HepG2 (cell line): ENCODE measurements around the gene MPC1. TPM values are rescaled to one million over a fixed set of nuclear protein-coding genes. Genes with fewer than 3 reads are reported as not detected.

Experiments
- ATAC-seq: fragments of 200-7000 bp; cut with Tn5 transposase; 3 replicates; pipeline ENCODE4 v1.9.1; 2020; ENCODE audit warnings: mild to moderate bottlenecking, moderate library complexity
- BruUV-seq: library from RNA; stranded (reverse); fragments of 400-500 nt; replicated peaks from 2 replicates; lab custom pipeline; 2021; lab: Mats Ljungman, UMichigan
- CTCF ChIA-PET: fragments of 300-600 bp; formaldehyde crosslinking; extraction: SDS; loops from one replicate; lab custom pipeline; 2021; ENCODE audit warnings: low total read pairs, inconsistent platforms, low intra/inter-chr PET ratio; lab: Yijun Ruan, JAX
- POLR2A ChIA-PET: fragments of 350-600 bp; sonication (Branson Sonifier 250); formaldehyde crosslinking; loops from one replicate; lab custom pipeline; 2020; ENCODE audit warnings: antibody characterized with exemption, inconsistent platforms; lab: Yijun Ruan, JAX
- DNase-seq: peaks from one replicate; pipeline ENCODE4 v3.0.0-alpha.2; 2015; ENCODE audit warnings: low spot score
- FAIRE-seq: peaks from 3 replicates; lab custom pipeline; 2011; peaks lifted over from hg19 to GRCh38; lab: Jason Lieb, UNC
- H2AFZ ChIP-seq: one replicate; pipeline ENCODE4 v1.6.1; 2011; ENCODE audit warnings: low read length, inconsistent platforms
- H3K27ac ChIP-seq: fragments of 300-600 bp; 3 replicates; pipeline ENCODE4 v1.8.0; 2011; ENCODE audit warnings: mixed run types, mild to moderate bottlenecking, mixed read lengths, low read length, inconsistent platforms; ENCODE audit not compliant: insufficient read depth; ENCODE audit errors: extremely low read length
- H3K27me3 ChIP-seq, 2 experiments: fragments of 200-600 bp in 1 of 2; 2 replicates in 1 of 2; 3 replicates in 1 of 2; pipeline versions ENCODE4 v1.6.0 to v1.8.0; 2011; ENCODE audit warnings: low read length in 2 of 2, mild to moderate bottlenecking in 2 of 2, moderate library complexity in 2 of 2, inconsistent platforms in 1 of 2; ENCODE audit not compliant: insufficient read depth in 2 of 2, control insufficient read depth in 1 of 2
- H3K36me3 ChIP-seq, 2 experiments: fragments of 200-600 bp in 1 of 2; replicated peaks in 1 of 2; 2 replicates in 1 of 2; 3 replicates in 1 of 2; pipeline versions ENCODE4 v1.5.1 to v1.8.0; 2011; ENCODE audit warnings: low read length in 2 of 2, inconsistent platforms in 1 of 2; ENCODE audit not compliant: insufficient read depth in 2 of 2, control insufficient read depth in 1 of 2
- H3K4me1 ChIP-seq: 2 replicates; pipeline ENCODE4 v1.5.1; 2012; ENCODE audit warnings: low read length, inconsistent platforms; ENCODE audit not compliant: insufficient read depth
- H3K4me2 ChIP-seq: 2 replicates; pipeline ENCODE4 v1.6.0; 2011; ENCODE audit warnings: low read depth, low read length, inconsistent platforms
- H3K4me3 ChIP-seq, 3 experiments: fragments of 200-600 bp in 1 of 3; sonication (generic), shearing (Covaris generic) in 1 of 3; replicated peaks in 1 of 3; 2 replicates each; pipeline ENCODE4 v1.5.1; 2011 to 2016; ENCODE audit warnings: low read length in 3 of 3, inconsistent platforms in 2 of 3, low read depth in 2 of 3, mild to moderate bottlenecking in 2 of 3, control low read depth in 1 of 3, mixed read lengths in 1 of 3; ENCODE audit not compliant: insufficient read depth in 1 of 3
- H3K79me2 ChIP-seq: one replicate; pipeline ENCODE4 v1.6.1; 2011; ENCODE audit warnings: low read length, inconsistent platforms; ENCODE audit not compliant: insufficient read depth
- H3K9ac ChIP-seq: 2 replicates; pipeline ENCODE4 v1.6.0; 2011; ENCODE audit warnings: mild to moderate bottlenecking, low read depth, low read length, inconsistent platforms; ENCODE audit not compliant: insufficient read depth
- H3K9me3 ChIP-seq: 2 replicates; pipeline ENCODE4 v1.5.1; 2012; ENCODE audit warnings: mild to moderate bottlenecking, low read length
- H4K20me1 ChIP-seq: 2 replicates; pipeline ENCODE4 v1.6.0; 2011; ENCODE audit warnings: inconsistent platforms, mild to moderate bottlenecking, low read length, moderate library complexity; ENCODE audit not compliant: insufficient read depth
- ARID2 ChIP-seq: sonication (generic); formaldehyde crosslinking; IDR thresholded peaks from 2 replicates; pipeline ENCODE4 v1.8.1; 2022; ENCODE audit warnings: mild to moderate bottlenecking, missing genetic modification reagents, borderline replicate concordance
- ASH2L ChIP-seq: fragments of 300-600, 200-600 bp; sonication (generic); IDR thresholded peaks from 2 replicates; pipeline ENCODE4 v1.7.0; 2017; ENCODE audit warnings: low read depth, mild to moderate bottlenecking, moderate library complexity, mixed read lengths, low read length; ENCODE audit not compliant: insufficient read length
- ATAD3A ChIP-seq: sonication (generic); formaldehyde crosslinking; IDR thresholded peaks from 2 replicates; pipeline ENCODE4 v1.4.0; 2020; ENCODE audit warnings: missing genetic modification reagents
- ELF3 ChIP-seq: IDR thresholded peaks from 2 replicates; pipeline ENCODE4 v1.6.1; 2016; ENCODE audit warnings: missing genetic modification reagents, missing compliant biosample characterization
- FOXA3 ChIP-seq: IDR thresholded peaks from 2 replicates; pipeline ENCODE4 v1.6.1; 2016; ENCODE audit warnings: missing genetic modification reagents, missing compliant biosample characterization
- HOXA7 ChIP-seq: sonication (generic); formaldehyde crosslinking; IDR thresholded peaks from 2 replicates; pipeline ENCODE4 v1.8.1; 2022; ENCODE audit warnings: mild to moderate bottlenecking, missing genetic modification reagents, moderate library complexity
- KDM3A ChIP-seq: IDR thresholded peaks from 2 replicates; pipeline ENCODE4 v1.6.1; 2018; ENCODE audit warnings: low read depth, missing compliant biosample characterization
- KMT2A ChIP-seq: sonication (generic); formaldehyde crosslinking; IDR thresholded peaks from 2 replicates; pipeline ENCODE4 v1.4.0; 2020; ENCODE audit warnings: missing genetic modification reagents
- POLR2AphosphoS2 ChIP-seq: IDR thresholded peaks from 2 replicates; pipeline ENCODE4 v1.6.1; 2011; ENCODE audit warnings: low read depth, low read length, improper control_type of control experiment
- ZFX ChIP-seq: sonication (generic); formaldehyde crosslinking; IDR thresholded peaks from 2 replicates; pipeline ENCODE4 v1.4.0; 2020; ENCODE audit warnings: mild to moderate bottlenecking, low read depth, missing genetic modification reagents, moderate library complexity
- ZNF124 ChIP-seq: sonication (generic); formaldehyde crosslinking; IDR thresholded peaks from 2 replicates; pipeline ENCODE4 v1.4.0; 2020; ENCODE audit warnings: missing genetic modification reagents
- ZNF160 ChIP-seq: sonication (generic); formaldehyde crosslinking; IDR thresholded peaks from 2 replicates; pipeline ENCODE4 v1.8.0; 2022; ENCODE audit warnings: mild to moderate bottlenecking, inconsistent platforms, missing genetic modification reagents
- ZNF329 ChIP-seq: sonication (generic); formaldehyde crosslinking; IDR thresholded peaks from 2 replicates; pipeline ENCODE4 v1.9.0; 2021; ENCODE audit warnings: low read depth, mild to moderate bottlenecking, missing genetic modification reagents
- ZNF558 ChIP-seq: sonication (generic); formaldehyde crosslinking; IDR thresholded peaks from 2 replicates; pipeline ENCODE4 v1.9.0; 2022; ENCODE audit warnings: mild to moderate bottlenecking, missing genetic modification reagents, borderline replicate concordance
- ZNF672 ChIP-seq: sonication (generic); formaldehyde crosslinking; IDR thresholded peaks from 2 replicates; pipeline ENCODE4 v1.8.1; 2022; ENCODE audit warnings: missing genetic modification reagents
- ZNF749 ChIP-seq: sonication (generic); formaldehyde crosslinking; IDR thresholded peaks from 2 replicates; pipeline ENCODE4 v1.8.0; 2022; ENCODE audit warnings: mild to moderate bottlenecking, missing genetic modification reagents, moderate library complexity, borderline replicate concordance
- WGBS: methylation state at CpG from one replicate; pipeline ENCODE4 v1.1.6; 2017; ENCODE audit warnings: low lambda C conversion rate; 5-methylcytosine and 5-hydroxymethylcytosine counted together
- in situ Hi-C: cut with HindIII; loops from 2 replicates; pipeline ENCODE4 v1.10.0; 2017; ENCODE audit warnings: low pct_unique_long_range_greater_than_20kb; ENCODE audit not compliant: extremely low pct_ligation_motif_present
- intact Hi-C: fragments of 100-400 bp; cut with micrococcal nuclease; formaldehyde crosslinking; loops from one replicate; pipeline ENCODE4 v1.10.0; 2022; ENCODE audit not compliant: unreplicated experiment
- polyA plus RNA-seq, 8 experiments: library from polyadenylated mRNA; depleted of rRNA in 3 of 8; stranded (reverse) in 7 of 8; unstranded in 1 of 8; fragments of >200 nt; fragmentation: Illumina TruSeq in 4 of 8; extraction: Trizol in 4 of 8; gene quantifications; 2 replicates each; pipeline versions ENCODE4 v1.2.1 to v1.2.3, GENCODE V29; 2011 to 2016; ENCODE audit warnings: low read depth in 4 of 8, missing spikeins in 1 of 8, mixed read lengths in 1 of 8; ENCODE audit not compliant: insufficient read depth in 1 of 8
- total RNA-seq, 5 experiments: library from RNA; depleted of rRNA; stranded (reverse); fragments of >200 nt; fragmentation: Illumina TruSeq; extraction: Trizol; gene quantifications; 2 replicates each; pipeline ENCODE4 v1.2.3, GENCODE V29; 2016; ENCODE audit warnings: low read depth in 1 of 5
- TF ChIP-seq, protein P1 (sequence below): sonication (generic); formaldehyde crosslinking; IDR thresholded peaks from 2 replicates; pipeline ENCODE4 v1.4.0; 2020; ENCODE audit warnings: missing genetic modification reagents
- TF ChIP-seq, protein P2 (sequence below): sonication (generic); formaldehyde crosslinking; IDR thresholded peaks from 2 replicates; pipeline ENCODE4 v1.5.0; 2020; ENCODE audit warnings: mild to moderate bottlenecking, missing genetic modification reagents
- TF ChIP-seq, protein P3 (sequence below): sonication (generic); formaldehyde crosslinking; IDR thresholded peaks from 2 replicates; pipeline ENCODE4 v1.8.1; 2023; ENCODE audit warnings: mild to moderate bottlenecking, missing genetic modification reagents

MPC1 gene
- total and polyA plus RNA-seq, 2 of the 13 experiments (the other 11 are each of a cell fraction or from before 2014, with no cell fraction given), result 189 to 214 TPM

DNA sequence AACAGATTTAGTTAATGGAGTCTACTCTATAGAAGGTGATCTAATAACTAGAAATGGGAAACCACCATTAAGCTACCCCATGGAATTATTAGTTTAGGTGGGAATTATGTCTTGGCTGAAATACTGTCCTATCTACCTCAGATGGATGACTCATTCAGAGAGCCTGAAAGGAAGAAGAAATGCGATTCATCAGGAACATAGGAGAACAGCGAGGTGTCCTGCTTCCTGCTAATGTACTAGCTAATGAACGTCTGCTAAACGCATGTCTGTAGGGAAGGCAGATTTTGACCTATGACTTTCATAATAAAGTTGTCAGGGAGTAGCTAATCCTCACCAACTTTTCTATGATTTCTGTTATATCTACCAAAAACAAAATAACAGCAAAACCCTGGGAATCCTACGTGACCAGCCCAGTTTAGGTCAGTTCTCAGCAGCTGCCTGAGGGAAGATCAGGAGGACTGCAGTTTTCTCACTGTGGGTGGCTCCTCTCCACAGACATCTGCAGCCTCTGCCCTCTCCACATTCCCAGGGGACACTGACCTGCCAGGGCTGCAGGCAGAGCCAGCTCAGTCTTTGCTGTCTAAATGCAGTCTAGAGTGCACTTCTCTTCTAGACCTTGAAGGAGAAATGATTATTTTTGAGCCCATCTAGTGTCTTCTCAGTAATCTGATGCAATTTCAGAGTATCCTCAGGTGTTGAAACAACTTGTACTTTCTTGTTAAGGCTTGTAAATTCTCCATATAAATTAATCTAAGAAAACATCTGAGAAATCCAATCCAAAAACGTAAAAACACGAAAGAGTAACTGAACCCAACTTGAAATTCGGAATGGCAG, 22.3 kb downstream of the MPC1 start:
- FAIRE-seq, result no peak
- peak; percentile 76 for ATAC-seq
- no peaks in the 10 kb centered on the region for H3K79me2 ChIP-seq
- intact Hi-C loops (loop anchor here (1.0 kb wide), 3 partner anchors 18 to 30 kb away; partner anchors contain the start of genes MPC1 and SFT2D1), in situ Hi-C loops (no loop called here)
- H3K27ac ChIP-seq, result peak overlapping the region; percentile 86
- H3K4me1 ChIP-seq, result peaks cover 32% of the 10 kb centered on the region
- BruUV-seq, result TSS peak; percentile 49
- H3K27me3 ChIP-seq, result no peaks in the 10 kb centered on the region
- DNase-seq, result no peak
- H3K4me3 ChIP-seq, result peak overlapping the region; percentile 6 to 59 (median 32); a peak in 4 of 6 replicates
- peaks cover 4 to 16% of the 10 kb centered on the region in 2 experiments; a peak in 4 of 5 replicates for H3K36me3 ChIP-seq
- WGBS, result 12% methylated on average over 8 of the region's 8 CpGs
- peak overlapping the region; percentile 73 for H3K9ac ChIP-seq
- no peaks in the 10 kb centered on the region for H3K9me3 ChIP-seq
- H4K20me1 ChIP-seq, result no peaks in the 10 kb centered on the region
- CTCF ChIA-PET, result no interaction called here
- H3K4me2 ChIP-seq, result peak overlapping the region; percentile 88
- no peak overlapping the region for H2AFZ ChIP-seq
- POLR2A ChIA-PET, result interaction anchor here (0.7 to 3.7 kb wide), 15 partner anchors 9 to 49 kb away, joined by 3 to 48 read pairs (median 5); partner anchors contain the start of gene SFT2D1
- TF ChIP-seq ZNF124 (CRISPR knock-in tag), result no peak
- no peak for TF ChIP-seq ZNF160 (CRISPR knock-in tag)
- peak; percentile 38; the same call in 1 of the 2 replicates for TF ChIP-seq KMT2A
- no peak for TF ChIP-seq ATAD3A (CRISPR knock-in tag)
- TF ChIP-seq, protein P1, sequence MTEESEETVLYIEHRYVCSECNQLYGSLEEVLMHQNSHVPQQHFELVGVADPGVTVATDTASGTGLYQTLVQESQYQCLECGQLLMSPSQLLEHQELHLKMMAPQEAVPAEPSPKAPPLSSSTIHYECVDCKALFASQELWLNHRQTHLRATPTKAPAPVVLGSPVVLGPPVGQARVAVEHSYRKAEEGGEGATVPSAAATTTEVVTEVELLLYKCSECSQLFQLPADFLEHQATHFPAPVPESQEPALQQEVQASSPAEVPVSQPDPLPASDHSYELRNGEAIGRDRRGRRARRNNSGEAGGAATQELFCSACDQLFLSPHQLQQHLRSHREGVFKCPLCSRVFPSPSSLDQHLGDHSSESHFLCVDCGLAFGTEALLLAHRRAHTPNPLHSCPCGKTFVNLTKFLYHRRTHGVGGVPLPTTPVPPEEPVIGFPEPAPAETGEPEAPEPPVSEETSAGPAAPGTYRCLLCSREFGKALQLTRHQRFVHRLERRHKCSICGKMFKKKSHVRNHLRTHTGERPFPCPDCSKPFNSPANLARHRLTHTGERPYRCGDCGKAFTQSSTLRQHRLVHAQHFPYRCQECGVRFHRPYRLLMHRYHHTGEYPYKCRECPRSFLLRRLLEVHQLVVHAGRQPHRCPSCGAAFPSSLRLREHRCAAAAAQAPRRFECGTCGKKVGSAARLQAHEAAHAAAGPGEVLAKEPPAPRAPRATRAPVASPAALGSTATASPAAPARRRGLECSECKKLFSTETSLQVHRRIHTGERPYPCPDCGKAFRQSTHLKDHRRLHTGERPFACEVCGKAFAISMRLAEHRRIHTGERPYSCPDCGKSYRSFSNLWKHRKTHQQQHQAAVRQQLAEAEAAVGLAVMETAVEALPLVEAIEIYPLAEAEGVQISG (CRISPR knock-in tag), result no peak
- TF ChIP-seq KDM3A, result peak; percentile 3; the same call in 1 of the 2 replicates
- no peak for TF ChIP-seq POLR2AphosphoS2
- TF ChIP-seq ZNF749, result peak; percentile 49; the same call in 1 of the 2 replicates
- TF ChIP-seq, protein P2, sequence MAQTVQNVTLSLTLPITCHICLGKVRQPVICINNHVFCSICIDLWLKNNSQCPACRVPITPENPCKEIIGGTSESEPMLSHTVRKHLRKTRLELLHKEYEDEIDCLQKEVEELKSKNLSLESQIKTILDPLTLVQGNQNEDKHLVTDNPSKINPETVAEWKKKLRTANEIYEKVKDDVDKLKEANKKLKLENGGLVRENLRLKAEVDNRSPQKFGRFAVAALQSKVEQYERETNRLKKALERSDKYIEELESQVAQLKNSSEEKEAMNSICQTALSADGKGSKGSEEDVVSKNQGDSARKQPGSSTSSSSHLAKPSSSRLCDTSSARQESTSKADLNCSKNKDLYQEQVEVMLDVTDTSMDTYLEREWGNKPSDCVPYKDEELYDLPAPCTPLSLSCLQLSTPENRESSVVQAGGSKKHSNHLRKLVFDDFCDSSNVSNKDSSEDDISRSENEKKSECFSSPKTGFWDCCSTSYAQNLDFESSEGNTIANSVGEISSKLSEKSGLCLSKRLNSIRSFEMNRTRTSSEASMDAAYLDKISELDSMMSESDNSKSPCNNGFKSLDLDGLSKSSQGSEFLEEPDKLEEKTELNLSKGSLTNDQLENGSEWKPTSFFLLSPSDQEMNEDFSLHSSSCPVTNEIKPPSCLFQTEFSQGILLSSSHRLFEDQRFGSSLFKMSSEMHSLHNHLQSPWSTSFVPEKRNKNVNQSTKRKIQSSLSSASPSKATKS (CRISPR knock-in tag), result no peak
- TF ChIP-seq ARID2 (CRISPR knock-in tag), result no peak
- peak; percentile 67 for TF ChIP-seq ELF3 (CRISPR knock-in tag)
- 0 out of 2 replicates have a peak, but pooled peaks have one; percentile 27 for TF ChIP-seq ZNF329 (CRISPR knock-in tag)
- no peak for TF ChIP-seq HOXA7 (CRISPR knock-in tag)
- TF ChIP-seq ZFX (CRISPR knock-in tag), result peak; percentile 7; the same call in 1 of the 2 replicates
- TF ChIP-seq ZNF672 (CRISPR knock-in tag), result no peak
- no peak for TF ChIP-seq ZNF558 (CRISPR knock-in tag)
- TF ChIP-seq ASH2L, result no peak
- TF ChIP-seq, protein P3, sequence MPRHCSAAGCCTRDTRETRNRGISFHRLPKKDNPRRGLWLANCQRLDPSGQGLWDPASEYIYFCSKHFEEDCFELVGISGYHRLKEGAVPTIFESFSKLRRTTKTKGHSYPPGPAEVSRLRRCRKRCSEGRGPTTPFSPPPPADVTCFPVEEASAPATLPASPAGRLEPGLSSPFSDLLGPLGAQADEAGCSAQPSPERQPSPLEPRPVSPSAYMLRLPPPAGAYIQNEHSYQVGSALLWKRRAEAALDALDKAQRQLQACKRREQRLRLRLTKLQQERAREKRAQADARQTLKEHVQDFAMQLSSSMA (CRISPR knock-in tag), result no peak
- no peak for TF ChIP-seq FOXA3
